Mucosa of stomach (tissue), 1 donor: ENCODE data around the gene ANAPC16.
"Not testable (repeated sequence)": the region's sequence is repeated elsewhere in the genome, so short reads cannot be mapped to it uniquely, and the experiment has no call there.

Experiments used
- H3K27me3 ChIP-seq: one replicate; pipeline ENCODE4 v1.7.0; 2013; ENCODE audit warnings: mild to moderate bottlenecking, low read length; ENCODE audit not compliant: control insufficient read depth, insufficient read depth
- H3K36me3 ChIP-seq: one replicate; pipeline ENCODE4 v1.7.0; 2013; ENCODE audit warnings: low read length; ENCODE audit not compliant: control insufficient read depth, insufficient read depth
- H3K4me1 ChIP-seq: one replicate; pipeline ENCODE4 v1.7.0; 2013; ENCODE audit warnings: mild to moderate bottlenecking, low read length; ENCODE audit not compliant: control insufficient read depth, insufficient read depth
- H3K4me3 ChIP-seq: one replicate; pipeline ENCODE4 v1.7.0; 2013; ENCODE audit warnings: low read length
- H3K9ac ChIP-seq: one replicate; pipeline ENCODE4 v1.7.0; 2013; ENCODE audit warnings: mild to moderate bottlenecking, low read length, moderate library complexity
- H3K9me3 ChIP-seq: one replicate; pipeline ENCODE4 v1.7.0; 2013; ENCODE audit warnings: mild to moderate bottlenecking, low read length, moderate library complexity; ENCODE audit not compliant: control insufficient read depth
- donor health status: Pancreatic carcinoma.

The ANAPC16 gene

GRCh38 chr10:72279587-72279986 is 63.8 kb downstream of the ANAPC16 start:
- H3K9me3 ChIP-seq = not testable (repeated sequence)

DNA sequence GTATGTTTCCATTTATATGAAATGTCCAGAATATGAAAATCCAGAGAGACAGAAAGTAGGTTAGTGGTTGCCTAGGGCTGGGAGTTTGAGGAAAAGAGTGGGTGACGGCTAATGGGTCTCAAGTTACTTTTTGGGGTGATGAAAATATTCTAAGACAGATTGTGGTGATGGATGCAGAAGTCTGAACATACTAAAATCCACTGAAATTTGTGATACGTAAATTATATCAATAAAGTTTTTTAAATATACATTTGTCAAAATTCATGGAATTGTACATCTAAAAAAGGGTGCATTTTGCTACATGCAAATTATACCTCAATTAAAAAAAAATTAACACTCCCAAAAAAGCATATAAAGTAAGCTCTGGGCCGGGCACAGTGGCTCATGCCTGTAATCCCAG is 67.3 kb downstream of the ANAPC16 start:
- H3K27me3 ChIP-seq = no peaks in the 10 kb centered on the region
- H3K36me3 ChIP-seq = no peaks in the 10 kb centered on the region
- no peaks in the 10 kb centered on the region for H3K4me1 ChIP-seq
- H3K9me3 ChIP-seq = no peaks in the 10 kb centered on the region
- H3K9ac ChIP-seq = no peak overlapping the region
- no peak overlapping the region for H3K4me3 ChIP-seq

More at GRCh38 chr10:72279587-72279986, 63.8 kb downstream of the ANAPC16 start:
- H3K9ac ChIP-seq, H3K4me3 ChIP-seq, H3K27me3 ChIP-seq: not testable (repeated sequence)
- Histone ChIP-seq H3K36me3 (peaks cover 10% of the 10 kb centered on the region), H3K4me1 (peaks cover 21% of the 10 kb centered on the region)
